ENCODE measurements around the gene TOR1AIP2.

GRCh38 chr1:179882253-179883039 is 4.8 kb upstream of the TOR1AIP2 start, which contains the start of gene TOR1AIP1:
- TF ChIP-seq CTCF (IDR thresholded peaks at IDR 0.05), result peak in 3 of 4 experiments; percentile 16 to 86 (median 72)
- peak; percentile 94 to 96 for TF ChIP-seq POLR2A (IDR thresholded peaks at IDR 0.05)
- no peak for TF ChIP-seq EP300 (IDR thresholded peaks at IDR 0.05)
- TF ChIP-seq POLR2AphosphoS5 (IDR thresholded peaks at IDR 0.05), result peak; percentile 94

Data from gastroesophageal sphincter (tissue), 3 donors.